Motor neuron (in vitro differentiated cells): ENCODE results near the gene RNU6-7. TPM values are rescaled to one million over a fixed set of nuclear protein-coding genes. Genes with fewer than 3 reads are reported as not detected.

Experiments
- ATAC-seq, 8 experiments: fragments of 200-7000 bp; cut with Tn5 transposase; replicated peaks in 6 of 8; 2 replicates each; pipeline ENCODE4 v1.8.0; 2021; ENCODE audit warnings: mild to moderate bottlenecking in 8 of 8, moderate library complexity in 8 of 8
- H3K27ac ChIP-seq, 2 donors: fragments of 250-450 bp; sonication (Bioruptor Pico); 2 replicates each; pipeline ENCODE4 v1.9.0; 2021; ENCODE audit warnings: antibody characterized with exemption in 2 of 2, mild to moderate bottlenecking in 2 of 2, moderate library complexity in 1 of 2
- H3K4me1 ChIP-seq, 2 donors: fragments of 250-450 bp; sonication (Bioruptor Pico); replicated peaks in 1 of 2; 2 replicates each; pipeline ENCODE4 v1.6.1; 2021; ENCODE audit warnings: antibody characterized with exemption in 2 of 2, mild to moderate bottlenecking in 2 of 2, moderate library complexity in 1 of 2
- H3K4me3 ChIP-seq, 5 donors: fragments of 250-450 bp; sonication (Bioruptor Pico); 2 replicates each; pipeline ENCODE4 v1.9.0; 2021; ENCODE audit warnings: antibody characterized with exemption in 5 of 5, mild to moderate bottlenecking in 5 of 5, moderate library complexity in 4 of 5
- WGBS, 10 experiments: fragments of 450-650 bp; shearing (Covaris generic); methylation state at CpG; one replicate each; pipeline ENCODE4 v1.0.0; 2022; 5-methylcytosine and 5-hydroxymethylcytosine counted together
- in situ Hi-C, 9 experiments: fragments of 400-800 bp; cut with MboI; loops; one replicate each; pipeline ENCODE4 v1.15.0; 2021; ENCODE audit warnings: low sequenced_read_pairs in 9 of 9, low pct_unique_long_range_greater_than_20kb in 2 of 9; ENCODE audit not compliant: unreplicated experiment in 9 of 9
- total RNA-seq, 8 experiments: library from RNA; unstranded; fragments of 300-600 nt; gene quantifications; 2 replicates each; pipeline versions ENCODE4 v1.2.3 to v1.2.4, GENCODE V29; 2022

RNU6-7 gene
- total RNA-seq, 8 experiments from 2014 or later: not detected

DNA sequence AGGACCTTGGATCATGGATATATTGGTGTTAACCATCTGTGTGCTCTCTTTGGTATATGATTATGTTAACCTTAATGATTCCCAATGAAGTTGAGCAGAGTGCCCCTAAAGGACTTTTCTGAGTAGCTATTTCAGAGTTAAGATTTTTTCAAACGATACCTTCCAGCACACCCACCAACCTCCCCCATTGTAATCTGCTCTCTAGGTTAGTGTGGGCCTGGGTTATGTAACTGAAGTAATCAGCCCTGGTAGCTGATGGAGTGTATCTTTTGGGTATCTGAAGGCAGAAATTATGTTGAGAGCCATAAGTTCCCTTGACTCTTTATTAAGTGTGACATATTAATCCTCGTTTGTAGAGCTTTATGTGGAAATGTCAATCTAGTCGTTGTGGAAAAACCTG is 48.8 kb downstream of the RNU6-7 start:
- Histone ChIP-seq H3K4me1 (peaks cover 3 to 7% of the 10 kb centered on the region in 2 donors), H3K27ac (no peak overlapping the region), H3K4me3 (no peak overlapping the region)
- in situ Hi-C loops: loop anchor here in 4 of 9 experiments (10.0 to 25.0 kb wide), 5 partner anchors 112 to 738 kb away; no protein-coding TSS in a partner anchor
- 33 to 100% (median 78%) methylated on average over 1 to 3 of the region's 3 CpGs; no CpG with 5 or more reads in 3 of the 10 experiments for WGBS, 10 experiments
- no peak for ATAC-seq

DNA sequence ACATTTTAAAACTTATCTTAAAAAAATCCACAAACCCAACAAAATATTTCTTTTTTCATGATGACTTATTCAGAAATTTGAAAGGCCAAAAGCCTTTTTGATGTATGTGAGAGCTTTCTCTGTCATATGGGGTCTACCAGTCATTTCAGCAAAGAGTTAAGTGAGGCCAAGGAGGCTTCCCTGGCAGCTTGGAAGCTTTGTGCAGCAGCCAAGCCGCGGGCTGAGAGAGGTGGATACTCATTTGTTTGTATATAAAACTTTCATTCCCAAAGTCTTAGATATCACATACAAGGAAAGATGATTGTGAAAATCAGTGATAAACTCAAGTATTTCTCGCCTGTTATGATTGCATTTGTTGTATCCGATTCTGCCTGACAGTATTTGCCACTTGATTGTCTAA is 49.7 kb downstream of the RNU6-7 start:
- Histone ChIP-seq H3K4me1 (peaks cover 3 to 7% of the 10 kb centered on the region in 2 donors), H3K27ac (no peak overlapping the region), H3K4me3 (no peak overlapping the region)
- in situ Hi-C loops: loop anchor here in 4 of 9 experiments (10.0 to 25.0 kb wide), 5 partner anchors 111 to 739 kb away; no protein-coding TSS in a partner anchor
- 0 to 100% (median 96%) methylated on average over 2 to 4 of the region's 4 CpGs; no CpG with 5 or more reads in 2 of the 10 experiments for WGBS, 10 experiments
- no peak for ATAC-seq

Other genes with a start within 250 kb of the RNU6-7 start
- gene ARHGAP5, start 124.7 kb upstream of the RNU6-7 start, total RNA-seq: 100 to 1,000 TPM in 5 of 8 experiments, 10 to 100 TPM in 3; 36.1 to 156 (median 122) TPM
- not detected for gene RNU6-8, start 1.2 kb downstream of the RNU6-7 start, total RNA-seq
- gene AKAP6, start 127.3 kb downstream of the RNU6-7 start, total RNA-seq: 10 to 100 TPM in 5 of 8 experiments, 1 to 10 TPM in 1, under 1 TPM in 2; 0.76 to 92.9 (median 54.0) TPM